Activated B cell treated with CpG ODN at 0.5 μM for 24 hours (primary cell): Measurements from ENCODE around the gene ZDHHC1. TPM values are rescaled to one million over a fixed set of nuclear protein-coding genes. Genes with fewer than 3 reads are reported as not detected.

ENCODE experiments used
- ATAC-seq: fragments of 200-7000 bp; cut with Tn5 transposase; one replicate; pipeline ENCODE4 v1.10.0; 2021; ENCODE audit warnings: low read depth, mild to moderate bottlenecking, moderate library complexity
- CTCF ChIA-PET: fragments of 350-600 bp; sonication (Branson Sonifier 250); formaldehyde crosslinking; loops from one replicate; lab custom pipeline; 2021; ENCODE audit warnings: antibody characterized with exemption; lab: Charles Lee
- POLR2A ChIA-PET: fragments of 350-600 bp; sonication (Branson Sonifier 250); formaldehyde crosslinking; loops from one replicate; lab custom pipeline; 2021; ENCODE audit warnings: antibody characterized with exemption; lab: Charles Lee
- DNase-seq: peaks from one replicate; pipeline ENCODE4 v3.0.0; 2022
- H3K27ac Mint-ChIP-seq: one replicate; pipeline ENCODE4 v1.8.0; 2020; ENCODE audit warnings: mixed read lengths
- H3K27me3 Mint-ChIP-seq: one replicate; pipeline ENCODE4 v1.8.0; 2021; ENCODE audit warnings: mixed read lengths
- H3K36me3 Mint-ChIP-seq: one replicate; pipeline ENCODE4 v1.8.0; 2021; ENCODE audit warnings: low read depth, mixed read lengths
- H3K4me1 Mint-ChIP-seq: one replicate; pipeline ENCODE4 v1.8.0; 2021; ENCODE audit warnings: mixed read lengths
- H3K4me3 Mint-ChIP-seq: one replicate; pipeline ENCODE4 v1.8.0; 2020; ENCODE audit warnings: mild to moderate bottlenecking, mixed read lengths
- H3K9me3 Mint-ChIP-seq: one replicate; pipeline ENCODE4 v1.8.0; 2020; ENCODE audit warnings: mixed read lengths
- intact Hi-C: fragments of 100-400 bp; cut with micrococcal nuclease; formaldehyde crosslinking; loops from one replicate; pipeline ENCODE4 v1.15.1; 2024
- total RNA-seq: library from RNA; stranded (reverse); gene quantifications from 2 replicates; pipeline ENCODE4 v1.2.3, GENCODE V29; 2022
- TF ChIP-seq, protein P1 (sequence below): fragments of 200-600 bp; IDR thresholded peaks from one replicate; pipeline ENCODE4 v1.8.0; 2022; ENCODE audit warnings: antibody characterized with exemption, mild to moderate bottlenecking

The ZDHHC1 gene
- total RNA-seq, 1 donor from 2014 or later: 3.8 TPM

DNA sequence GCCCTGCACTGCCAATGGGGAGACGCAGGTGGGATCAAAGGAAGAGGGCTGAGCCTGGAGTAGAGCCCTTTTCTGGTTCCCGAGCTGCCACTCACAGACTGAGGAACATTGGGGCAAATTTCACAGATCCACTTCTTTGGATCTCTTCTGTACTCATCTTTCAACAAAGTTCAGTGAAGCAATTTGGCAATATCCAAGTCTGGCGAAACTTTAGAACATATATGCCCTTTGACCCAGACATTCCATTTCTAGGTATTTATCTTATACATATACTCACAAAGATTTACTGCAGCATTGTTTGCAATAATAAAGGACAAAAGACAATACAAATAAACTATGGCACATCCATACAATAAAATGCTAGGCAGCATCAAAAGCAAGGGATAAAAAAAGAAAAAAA, 4.9 kb downstream of the ZDHHC1 start:
- DNase-seq: no peak
- peaks cover 4% of the 10 kb centered on the region for H3K4me1 Mint-ChIP-seq
- H3K4me3 Mint-ChIP-seq: no peak overlapping the region
- H3K36me3 Mint-ChIP-seq: no peaks in the 10 kb centered on the region
- intact Hi-C loops: no loop called here
- H3K27me3 Mint-ChIP-seq: peaks cover 2% of the 10 kb centered on the region
- ChIA-PET CTCF (interaction anchor here (1.7 kb wide), 1 partner anchor 11 kb away, joined by 4 read pairs; no protein-coding TSS in a partner anchor), POLR2A (no interaction called here)
- no peaks in the 10 kb centered on the region for H3K9me3 Mint-ChIP-seq
- H3K27ac Mint-ChIP-seq: no peak overlapping the region
- ATAC-seq: no peak
- TF ChIP-seq, protein P1, sequence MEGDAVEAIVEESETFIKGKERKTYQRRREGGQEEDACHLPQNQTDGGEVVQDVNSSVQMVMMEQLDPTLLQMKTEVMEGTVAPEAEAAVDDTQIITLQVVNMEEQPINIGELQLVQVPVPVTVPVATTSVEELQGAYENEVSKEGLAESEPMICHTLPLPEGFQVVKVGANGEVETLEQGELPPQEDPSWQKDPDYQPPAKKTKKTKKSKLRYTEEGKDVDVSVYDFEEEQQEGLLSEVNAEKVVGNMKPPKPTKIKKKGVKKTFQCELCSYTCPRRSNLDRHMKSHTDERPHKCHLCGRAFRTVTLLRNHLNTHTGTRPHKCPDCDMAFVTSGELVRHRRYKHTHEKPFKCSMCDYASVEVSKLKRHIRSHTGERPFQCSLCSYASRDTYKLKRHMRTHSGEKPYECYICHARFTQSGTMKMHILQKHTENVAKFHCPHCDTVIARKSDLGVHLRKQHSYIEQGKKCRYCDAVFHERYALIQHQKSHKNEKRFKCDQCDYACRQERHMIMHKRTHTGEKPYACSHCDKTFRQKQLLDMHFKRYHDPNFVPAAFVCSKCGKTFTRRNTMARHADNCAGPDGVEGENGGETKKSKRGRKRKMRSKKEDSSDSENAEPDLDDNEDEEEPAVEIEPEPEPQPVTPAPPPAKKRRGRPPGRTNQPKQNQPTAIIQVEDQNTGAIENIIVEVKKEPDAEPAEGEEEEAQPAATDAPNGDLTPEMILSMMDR: no peak

DNA sequence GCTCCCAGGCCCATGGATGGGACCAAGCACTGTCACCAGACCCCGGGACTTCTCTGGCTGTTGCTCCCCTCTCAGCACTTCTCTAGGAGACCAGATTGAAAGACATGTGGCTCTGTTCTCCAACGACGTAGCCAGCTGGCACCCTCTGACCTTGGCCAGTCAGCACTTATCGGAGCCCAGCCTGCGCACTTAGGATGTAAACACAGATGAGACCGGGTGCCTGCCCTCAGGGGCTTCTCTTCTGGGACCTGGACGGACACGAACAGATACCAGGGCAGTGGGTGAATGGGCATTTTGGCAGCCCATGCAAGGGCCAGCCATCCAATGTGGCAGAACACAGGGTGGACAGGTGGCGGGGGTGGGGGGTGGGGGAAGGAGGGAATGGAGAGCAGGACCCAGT, 6.6 kb downstream of the ZDHHC1 start:
- ChIA-PET POLR2A (no interaction called here), CTCF (no interaction called here)
- intact Hi-C loops: no loop called here
- Mint-ChIP-seq H3K27ac (no peak overlapping the region), H3K27me3 (no peaks in the 10 kb centered on the region), H3K4me3 (no peak overlapping the region), H3K4me1 (no peaks in the 10 kb centered on the region), H3K9me3 (no peaks in the 10 kb centered on the region), H3K36me3 (no peaks in the 10 kb centered on the region)
- DNase-seq: no peak
- TF ChIP-seq, protein P1: no peak
- ATAC-seq: no peak

DNA sequence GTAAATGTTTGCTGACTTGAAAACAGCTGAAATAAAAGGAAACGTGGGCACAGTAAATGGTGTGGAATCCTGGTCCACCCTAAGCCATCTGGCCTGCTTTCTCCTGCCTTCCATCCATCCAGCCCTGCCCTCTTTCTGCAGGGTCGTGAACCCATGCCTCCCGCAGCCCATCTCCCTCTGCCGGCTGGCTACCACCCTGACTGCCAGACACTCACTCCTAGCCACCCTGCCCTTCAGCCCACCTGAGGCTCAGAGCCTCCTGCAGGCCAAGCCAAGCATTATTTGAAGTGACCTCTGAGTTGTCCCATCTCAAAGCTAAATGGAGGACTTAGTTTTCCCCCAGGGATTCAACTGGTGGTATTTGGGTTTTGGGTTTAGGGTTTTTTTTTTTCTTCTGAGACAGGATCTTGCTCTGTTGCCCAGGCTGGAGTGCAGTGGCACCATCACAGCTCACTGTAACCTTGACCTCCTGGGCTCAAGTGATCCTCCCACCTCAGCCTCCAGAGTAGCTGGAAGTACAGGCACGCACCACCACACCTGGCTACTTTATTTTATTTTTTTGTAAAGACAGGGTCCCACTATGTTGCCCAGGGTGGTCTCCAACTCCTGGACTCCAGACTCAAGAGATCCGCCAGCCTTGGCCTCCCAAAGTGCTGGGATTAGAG, 8.4 kb downstream of the ZDHHC1 start:
- no peak for ATAC-seq
- DNase-seq: no peak
- CTCF ChIA-PET: interaction anchor here (1.5 kb wide), 1 partner anchor 9 kb away, joined by 3 read pairs; the partner anchor contains the start of gene ZDHHC1
- POLR2A ChIA-PET: no interaction called here
- no peaks in the 10 kb centered on the region for H3K4me1 Mint-ChIP-seq
- no peak overlapping the region for H3K4me3 Mint-ChIP-seq
- peaks cover 1% of the 10 kb centered on the region for H3K27me3 Mint-ChIP-seq
- intact Hi-C loops: no loop called here
- no peaks in the 10 kb centered on the region for H3K9me3 Mint-ChIP-seq
- no peaks in the 10 kb centered on the region for H3K36me3 Mint-ChIP-seq
- no peak overlapping the region for H3K27ac Mint-ChIP-seq
- TF ChIP-seq, protein P1: no peak

DNA sequence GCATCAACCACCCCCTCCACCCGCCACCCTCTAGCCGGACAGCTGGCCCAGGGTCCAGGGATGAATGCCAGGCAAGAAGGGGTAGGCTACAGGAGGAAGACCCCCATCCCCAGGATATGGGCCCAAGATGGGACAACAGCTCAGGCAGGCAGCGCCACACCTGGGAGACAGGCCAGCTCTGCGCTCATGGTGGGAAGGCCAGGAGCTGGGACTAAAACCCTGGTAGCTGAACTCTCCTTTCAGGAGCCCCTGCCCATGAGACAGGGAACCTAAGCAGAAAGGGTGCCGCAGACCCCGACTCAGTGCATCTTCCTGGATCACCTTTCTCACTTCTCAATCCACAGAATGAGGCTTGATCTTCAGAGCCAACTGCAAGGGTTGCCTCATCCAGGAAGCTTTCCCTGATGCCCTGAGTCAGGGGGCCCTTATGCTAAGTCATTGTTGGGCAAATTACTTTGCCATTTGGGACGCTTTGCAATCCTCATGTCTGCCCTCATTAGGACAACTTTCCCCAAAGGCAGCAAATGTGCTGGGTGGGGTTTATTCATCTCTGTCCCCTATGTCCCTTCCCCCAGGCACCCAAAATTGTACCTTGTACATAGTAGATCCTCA, 9.0 kb downstream of the ZDHHC1 start:
- CTCF ChIA-PET: interaction anchor here (1.5 kb wide), 1 partner anchor 9 kb away, joined by 3 read pairs; the partner anchor contains the start of gene ZDHHC1
- POLR2A ChIA-PET: no interaction called here
- peaks cover 1% of the 10 kb centered on the region for H3K27me3 Mint-ChIP-seq
- TF ChIP-seq, protein P1: no peak
- no peaks in the 10 kb centered on the region for H3K9me3 Mint-ChIP-seq
- H3K4me3 Mint-ChIP-seq: no peak overlapping the region
- DNase-seq: no peak
- no peaks in the 10 kb centered on the region for H3K36me3 Mint-ChIP-seq
- ATAC-seq: no peak
- no peaks in the 10 kb centered on the region for H3K4me1 Mint-ChIP-seq
- no peak overlapping the region for H3K27ac Mint-ChIP-seq
- intact Hi-C loops: no loop called here
